Activated naive CD8-positive, alpha-beta T cell treated with anti-CD3 and anti-CD28 coated beads, Interleukin-2, amount 50 U/mL, for 24 hours (primary cell): ENCODE results near the gene ZDHHC20.
A peak's percentile ranks its signal among the peaks of the same experiment; 100 is the strongest.

ENCODE experiments used
- ATAC-seq: fragments of 150-1000 bp; cut with Tn5 transposase; one replicate; pipeline ENCODE4 v1.10.0; 2021
- DNase-seq: peaks from one replicate; pipeline ENCODE4 v3.0.0; 2021
- H3K27ac Mint-ChIP-seq: one replicate; pipeline ENCODE4 v1.8.0; 2021; ENCODE audit warnings: mild to moderate bottlenecking, mixed read lengths
- H3K27me3 Mint-ChIP-seq: one replicate; pipeline ENCODE4 v1.8.0; 2021; ENCODE audit warnings: mixed read lengths
- H3K36me3 Mint-ChIP-seq: one replicate; pipeline ENCODE4 v1.8.0; 2021; ENCODE audit warnings: low read depth, mixed read lengths
- H3K4me1 Mint-ChIP-seq: one replicate; pipeline ENCODE4 v1.8.0; 2021; ENCODE audit warnings: mixed read lengths
- H3K4me3 Mint-ChIP-seq: one replicate; pipeline ENCODE4 v1.8.0; 2021; ENCODE audit warnings: mild to moderate bottlenecking, moderate library complexity, mixed read lengths
- H3K9me3 Mint-ChIP-seq: one replicate; pipeline ENCODE4 v1.8.0; 2021; ENCODE audit warnings: mixed read lengths

The ZDHHC20 gene

GRCh38 chr13:21336609-21337349, 122.3 kb downstream of the ZDHHC20 start:
- H3K27me3 Mint-ChIP-seq = no peaks in the 10 kb centered on the region
- H3K4me3 Mint-ChIP-seq = no peak overlapping the region
- H3K4me1 Mint-ChIP-seq = no peaks in the 10 kb centered on the region
- no peaks in the 10 kb centered on the region for H3K36me3 Mint-ChIP-seq
- H3K9me3 Mint-ChIP-seq = no peaks in the 10 kb centered on the region
- H3K27ac Mint-ChIP-seq = no peak overlapping the region
- DNase-seq (no peak), ATAC-seq (no peak)

- Mint-ChIP-seq H3K4me1 (peaks cover 19% of the 10 kb centered on the region), H3K4me3 (no peak overlapping the region), H3K9me3 (no peaks in the 10 kb centered on the region), H3K27ac (peak overlapping the region; percentile 28), H3K36me3 (peaks cover 2% of the 10 kb centered on the region), H3K27me3 (no peaks in the 10 kb centered on the region)
- ATAC-seq (no peak), DNase-seq (no peak)
Measured at GRCh38 chr13:21333186-21333585, 125.9 kb downstream of the ZDHHC20 start.

DNA sequence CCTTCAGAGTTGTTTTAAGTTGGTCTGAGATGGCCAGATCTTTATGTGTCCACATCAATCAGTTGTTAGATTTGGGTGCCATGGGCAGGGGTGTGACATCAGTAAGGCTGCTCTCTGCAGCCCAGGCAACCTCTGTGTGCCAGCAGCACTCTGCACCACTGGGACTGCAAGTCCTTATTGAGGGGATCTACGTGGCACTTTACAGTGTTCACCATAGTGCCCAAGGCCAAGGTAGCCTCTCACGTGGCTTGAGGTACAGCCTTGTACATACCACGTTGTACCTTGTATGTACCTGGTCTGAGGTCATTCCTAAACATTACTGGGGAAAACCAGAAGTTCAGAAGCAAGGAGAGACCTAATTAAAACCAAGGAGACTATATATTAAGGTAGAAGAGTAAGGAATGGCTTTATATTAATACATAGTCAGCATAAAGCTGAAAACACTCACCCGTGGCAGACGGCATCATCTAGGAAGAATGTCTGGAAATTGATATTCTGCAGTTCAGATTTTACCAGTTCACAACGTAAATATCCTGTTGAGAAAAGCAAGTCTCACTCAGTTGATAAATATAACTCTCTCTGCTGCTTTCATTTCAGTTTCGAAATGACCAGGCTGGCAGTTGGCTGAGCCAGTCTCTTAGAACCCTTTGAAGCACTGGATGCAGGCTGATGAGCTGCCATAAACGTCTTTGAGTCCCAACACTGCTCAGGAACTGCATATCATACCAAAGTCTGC, 128.8 kb downstream of the ZDHHC20 start:
- ATAC-seq = no peak
- no peak overlapping the region for H3K4me3 Mint-ChIP-seq

GRCh38 chr13:21328836-21329477, 130.1 kb downstream of the ZDHHC20 start:
- H3K4me3 Mint-ChIP-seq = no peak overlapping the region
- no peaks in the 10 kb centered on the region for H3K27me3 Mint-ChIP-seq
- DNase-seq (no peak), ATAC-seq (no peak)
- peaks cover 25% of the 10 kb centered on the region for H3K4me1 Mint-ChIP-seq
- no peaks in the 10 kb centered on the region for H3K9me3 Mint-ChIP-seq
- H3K27ac Mint-ChIP-seq = peak overlapping the region; percentile 5
- H3K36me3 Mint-ChIP-seq = peaks cover 4% of the 10 kb centered on the region

More for the DNA sequence above, 128.8 kb downstream of the ZDHHC20 start:
- Mint-ChIP-seq H3K9me3 (no peaks in the 10 kb centered on the region), H3K36me3 (peaks cover 4% of the 10 kb centered on the region), H3K4me1 (peaks cover 23% of the 10 kb centered on the region), H3K27me3 (no peaks in the 10 kb centered on the region), H3K27ac (no peak overlapping the region)
- DNase-seq = no peak

DNA sequence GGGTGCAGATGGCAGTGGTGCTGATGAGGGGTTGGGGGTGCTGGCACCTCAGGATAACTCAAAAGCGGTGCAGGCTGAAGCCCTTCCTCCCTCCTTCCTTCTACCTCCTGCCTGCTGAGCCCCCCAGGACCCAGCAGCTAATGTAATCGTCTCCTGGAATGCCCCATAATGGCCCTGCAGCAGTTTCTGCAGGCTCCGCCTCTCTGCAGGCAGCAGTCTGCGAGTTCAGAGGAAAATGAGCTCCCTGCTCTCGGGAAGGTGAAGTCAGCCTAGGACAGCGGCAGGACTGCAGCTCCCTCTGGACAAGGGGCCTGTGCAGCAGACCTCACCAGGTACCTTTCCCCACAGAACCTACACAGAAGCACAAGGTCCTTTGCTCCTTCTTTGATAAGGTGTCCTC, 130.9 kb downstream of the ZDHHC20 start:
- Mint-ChIP-seq H3K27me3 (no peaks in the 10 kb centered on the region), H3K4me3 (no peak overlapping the region), H3K36me3 (peaks cover 4% of the 10 kb centered on the region), H3K4me1 (peaks cover 25% of the 10 kb centered on the region), H3K9me3 (no peaks in the 10 kb centered on the region), H3K27ac (peak overlapping the region; percentile 5)
- no peak for DNase-seq
- ATAC-seq = no peak

- H3K27ac Mint-ChIP-seq = no peak overlapping the region
- H3K9me3 Mint-ChIP-seq = no peaks in the 10 kb centered on the region
- H3K4me1 Mint-ChIP-seq = peaks cover 25% of the 10 kb centered on the region
- ATAC-seq (no peak), DNase-seq (no peak)
- no peaks in the 10 kb centered on the region for H3K27me3 Mint-ChIP-seq
- no peak overlapping the region for H3K4me3 Mint-ChIP-seq
- peaks cover 4% of the 10 kb centered on the region for H3K36me3 Mint-ChIP-seq
Measured at GRCh38 chr13:21326155-21327031, 132.7 kb downstream of the ZDHHC20 start.

- no peaks in the 10 kb centered on the region for H3K27me3 Mint-ChIP-seq
- no peak overlapping the region for H3K27ac Mint-ChIP-seq
- ATAC-seq (no peak), DNase-seq (no peak)
- no peak overlapping the region for H3K4me3 Mint-ChIP-seq
- H3K4me1 Mint-ChIP-seq = peaks cover 18% of the 10 kb centered on the region
- H3K36me3 Mint-ChIP-seq = peaks cover 2% of the 10 kb centered on the region
- H3K9me3 Mint-ChIP-seq = no peaks in the 10 kb centered on the region
Measured at GRCh38 chr13:21324803-21325202, 134.3 kb downstream of the ZDHHC20 start.

DNA sequence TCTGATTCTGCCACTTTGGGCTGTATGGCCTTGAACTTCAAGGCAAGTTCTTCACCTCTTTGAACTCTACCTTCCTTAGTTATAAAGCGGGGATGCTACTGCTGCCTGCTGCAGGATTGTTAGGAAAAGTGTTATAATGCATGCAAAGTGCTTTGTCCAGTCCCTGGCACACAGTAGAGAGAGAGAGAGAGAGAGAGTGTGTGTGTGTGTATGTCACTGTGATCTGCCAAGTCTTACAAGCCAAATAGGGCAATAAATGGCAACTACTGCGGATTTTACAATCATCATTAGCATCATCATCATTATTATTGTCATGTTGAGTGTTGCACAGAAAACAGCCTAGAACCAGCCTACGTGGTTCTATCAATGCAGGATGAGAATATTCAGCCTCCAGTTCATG, 136.1 kb downstream of the ZDHHC20 start:
- Mint-ChIP-seq H3K4me3 (no peak overlapping the region), H3K27me3 (no peaks in the 10 kb centered on the region), H3K36me3 (peaks cover 5% of the 10 kb centered on the region), H3K27ac (no peak overlapping the region), H3K9me3 (no peaks in the 10 kb centered on the region), H3K4me1 (peaks cover 6% of the 10 kb centered on the region)
- DNase-seq = no peak
- no peak for ATAC-seq
